ENCODE data around the gene ATP1A4.

DNA sequence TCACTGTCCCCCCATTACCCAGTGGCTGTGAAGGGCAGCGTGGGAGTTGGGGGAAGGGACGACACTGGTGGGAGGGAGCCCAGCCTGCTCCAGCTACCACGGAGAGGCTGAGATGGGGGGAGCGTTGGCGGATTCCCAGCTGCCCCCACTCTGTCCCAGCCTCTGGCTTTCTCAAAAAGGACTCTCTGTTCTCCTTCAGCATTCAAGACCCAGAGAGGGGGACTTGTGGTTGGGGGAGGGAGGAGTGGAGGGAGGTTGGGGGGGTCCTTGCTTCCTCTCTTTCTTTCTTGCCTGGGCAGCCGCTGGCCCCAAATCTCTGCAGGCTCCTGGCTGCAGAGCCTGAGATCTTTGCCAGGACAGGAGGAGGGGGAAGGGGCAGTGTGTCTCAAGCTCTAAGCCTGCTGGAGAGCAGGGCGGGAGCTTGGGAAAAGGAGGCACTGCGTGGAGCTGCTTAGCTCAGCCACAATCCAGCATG, 33.7 kb upstream of the ATP1A4 start:
- TF ChIP-seq TAF1 (conservative IDR thresholded peaks at IDR 0.05) (no peak), YY1 (IDR thresholded peaks at IDR 0.05) (no peak)
- TF ChIP-seq, protein P1, sequence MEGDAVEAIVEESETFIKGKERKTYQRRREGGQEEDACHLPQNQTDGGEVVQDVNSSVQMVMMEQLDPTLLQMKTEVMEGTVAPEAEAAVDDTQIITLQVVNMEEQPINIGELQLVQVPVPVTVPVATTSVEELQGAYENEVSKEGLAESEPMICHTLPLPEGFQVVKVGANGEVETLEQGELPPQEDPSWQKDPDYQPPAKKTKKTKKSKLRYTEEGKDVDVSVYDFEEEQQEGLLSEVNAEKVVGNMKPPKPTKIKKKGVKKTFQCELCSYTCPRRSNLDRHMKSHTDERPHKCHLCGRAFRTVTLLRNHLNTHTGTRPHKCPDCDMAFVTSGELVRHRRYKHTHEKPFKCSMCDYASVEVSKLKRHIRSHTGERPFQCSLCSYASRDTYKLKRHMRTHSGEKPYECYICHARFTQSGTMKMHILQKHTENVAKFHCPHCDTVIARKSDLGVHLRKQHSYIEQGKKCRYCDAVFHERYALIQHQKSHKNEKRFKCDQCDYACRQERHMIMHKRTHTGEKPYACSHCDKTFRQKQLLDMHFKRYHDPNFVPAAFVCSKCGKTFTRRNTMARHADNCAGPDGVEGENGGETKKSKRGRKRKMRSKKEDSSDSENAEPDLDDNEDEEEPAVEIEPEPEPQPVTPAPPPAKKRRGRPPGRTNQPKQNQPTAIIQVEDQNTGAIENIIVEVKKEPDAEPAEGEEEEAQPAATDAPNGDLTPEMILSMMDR (IDR thresholded peaks at IDR 0.05; ENCODE audit: low read depth, low read length, missing input control): no peak
